Measurements from ENCODE around the gene ISG20L2.

The ISG20L2 gene

GRCh38 chr1:156705918-156706656, 22.5 kb downstream of the ISG20L2 start:
- DNase-seq: peak; percentile 35

DNA sequence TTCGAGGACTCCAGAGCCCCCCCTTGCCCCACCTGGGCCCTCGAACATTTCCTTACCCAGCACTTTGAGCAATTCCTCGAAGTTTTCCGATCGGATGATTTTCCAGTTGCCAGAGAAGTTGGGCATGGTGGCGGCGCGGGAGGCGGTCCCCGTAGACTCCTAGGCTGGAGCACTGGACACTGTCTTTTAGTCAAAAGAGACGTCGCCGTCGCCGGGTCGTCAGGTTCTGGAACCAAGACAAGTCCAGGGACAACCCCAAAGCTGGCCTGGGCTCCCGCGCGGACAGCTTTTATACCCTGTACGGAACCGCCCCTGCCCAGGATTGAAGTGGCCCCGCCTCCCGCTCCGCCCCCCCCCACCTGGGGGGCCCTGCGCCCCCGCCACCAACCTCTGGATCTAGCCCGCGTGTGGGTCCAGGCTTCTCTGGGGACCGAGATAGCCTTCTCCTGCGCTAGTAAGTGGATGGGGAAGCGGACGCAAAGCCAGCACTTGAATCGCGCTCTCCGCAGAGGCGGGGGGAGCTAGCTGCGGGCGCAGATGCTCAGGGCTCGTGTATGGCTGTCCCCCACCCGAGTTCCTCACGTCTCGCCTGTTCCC, 23.1 kb downstream of the ISG20L2 start, which contains the start of gene CRABP2:
Gene CRABP2 (minus strand): TSS at position 263 of the 597 bp plus-strand sequence. CDS start 137 bp downstream, at position 126.
- no peak for DNase-seq

DNA sequence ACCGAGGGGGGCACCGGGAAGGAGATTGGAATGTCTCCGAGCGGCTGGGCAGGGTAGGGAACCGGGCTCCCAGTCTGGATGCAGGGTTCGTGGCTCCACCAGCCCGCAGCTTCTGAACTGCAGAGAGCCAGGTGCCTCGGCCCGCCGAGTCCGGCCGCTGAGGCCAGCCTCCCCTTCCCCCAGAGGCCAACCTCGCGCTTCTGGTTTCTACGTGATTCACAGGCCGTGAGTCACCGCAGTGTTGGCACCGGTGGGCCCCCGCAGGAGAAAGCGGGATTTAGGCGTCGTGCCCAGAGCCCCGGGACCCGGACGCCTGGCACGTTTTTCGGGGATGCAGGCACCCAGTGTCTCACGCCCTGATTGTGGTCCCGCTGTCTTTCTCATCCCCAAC, 23.6 kb downstream of the ISG20L2 start:
- DNase-seq: no peak

DNA sequence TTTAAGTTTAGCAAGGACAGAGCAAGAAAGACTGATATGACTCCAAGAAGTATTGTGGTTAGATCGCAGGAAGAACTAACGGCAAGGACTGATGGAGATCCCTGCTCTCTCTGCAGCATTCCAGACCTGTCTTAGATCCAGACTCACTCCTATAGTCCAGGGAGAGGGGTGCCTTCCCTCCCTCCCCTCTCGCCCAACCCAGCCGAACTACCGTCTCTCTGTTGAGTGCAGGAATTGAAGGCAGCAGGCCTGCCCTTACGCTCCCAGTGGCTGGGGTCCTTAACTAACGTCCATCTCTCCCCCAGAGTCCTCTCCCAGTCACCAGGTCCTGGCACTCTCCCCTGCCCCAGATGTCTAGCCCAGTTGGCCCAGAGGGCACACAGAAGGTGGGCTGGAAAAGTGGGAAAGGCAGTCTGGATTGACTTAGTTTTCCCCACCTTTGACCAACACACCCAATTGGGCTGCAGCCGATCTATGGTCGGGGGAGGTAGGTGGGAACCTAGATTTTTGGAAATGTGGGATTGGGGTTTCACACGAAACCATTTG, 24.3 kb downstream of the ISG20L2 start:
- DNase-seq: no peak

- DNase-seq: no peak
Measured at GRCh38 chr1:156703741-156704140, 24.8 kb downstream of the ISG20L2 start.

DNA sequence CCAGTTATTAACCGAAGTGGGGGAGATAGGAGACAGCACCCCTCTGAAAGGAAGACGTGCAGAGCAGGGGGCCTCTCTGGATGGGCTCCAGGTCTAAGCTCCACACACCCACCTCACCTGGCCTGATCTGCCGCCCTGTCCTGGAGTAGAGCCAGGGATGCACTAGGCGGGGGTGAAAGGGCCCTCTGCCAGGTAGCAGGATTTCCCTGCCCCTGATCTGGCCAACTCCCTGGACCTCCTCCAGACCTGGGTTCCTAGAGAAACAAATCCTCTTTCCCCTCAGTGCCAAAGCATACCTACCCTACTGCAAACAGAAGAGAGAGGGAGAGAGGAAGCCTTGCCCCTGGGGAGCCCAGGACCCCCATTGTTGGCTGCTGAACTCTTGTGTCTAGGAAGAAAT, 25.2 kb downstream of the ISG20L2 start:
- DNase-seq: no peak

- DNase-seq: no peak
Measured at GRCh38 chr1:156700736-156701531, 27.6 kb downstream of the ISG20L2 start.

- DNase-seq: no peak
Measured at GRCh38 chr1:156698995-156699394, 29.6 kb downstream of the ISG20L2 start.

DNA sequence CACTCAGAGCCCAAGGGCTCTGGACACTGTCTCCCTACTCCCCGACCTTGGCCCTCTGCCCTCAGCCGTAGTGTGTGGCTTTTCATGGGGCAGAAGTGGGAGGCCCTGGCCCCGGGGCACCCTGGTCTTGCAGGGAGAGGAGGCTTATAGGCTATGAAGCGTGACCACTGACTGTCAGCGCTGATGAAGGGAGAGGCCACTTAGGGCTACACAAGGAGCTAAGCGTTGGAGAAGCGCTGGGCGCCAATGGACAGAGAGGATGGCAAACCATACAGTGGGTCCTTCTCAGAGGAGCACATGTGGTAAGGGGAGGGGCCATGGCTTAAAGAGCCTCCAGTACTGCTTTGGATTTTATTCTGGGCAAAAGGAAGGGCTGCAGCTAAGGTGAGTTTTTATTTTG, 31.1 kb downstream of the ISG20L2 start:
- no peak for DNase-seq

GRCh38 chr1:156696755-156697154, 31.8 kb downstream of the ISG20L2 start:
- no peak for DNase-seq

DNA sequence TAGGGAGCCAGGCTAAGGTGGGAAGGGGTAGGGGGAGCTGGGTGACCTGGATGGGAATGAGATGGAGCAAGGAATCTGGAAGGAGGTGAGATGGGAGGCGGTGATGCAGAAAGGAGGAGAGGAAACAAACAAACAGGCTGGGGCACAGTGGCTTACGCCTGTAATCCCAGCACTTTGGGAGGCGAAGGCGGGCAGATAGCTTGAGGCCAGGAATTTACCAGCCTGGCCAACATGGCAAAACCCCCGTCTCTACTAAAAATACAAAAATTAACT, 33.9 kb downstream of the ISG20L2 start:
- no peak for DNase-seq

- no peak for DNase-seq
Measured at GRCh38 chr1:156693848-156694689, 34.5 kb downstream of the ISG20L2 start.

GRCh38 chr1:156692925-156693847, 35.4 kb downstream of the ISG20L2 start:
- DNase-seq: peak; percentile 55

GRCh38 chr1:156692441-156692924, 36.1 kb downstream of the ISG20L2 start:
- no peak for DNase-seq

GRCh38 chr1:156691665-156692440, 36.7 kb downstream of the ISG20L2 start:
- no peak for DNase-seq

GRCh38 chr1:156691191-156691590, 37.4 kb downstream of the ISG20L2 start:
- no peak for DNase-seq

GRCh38 chr1:156690675-156691036, 37.9 kb downstream of the ISG20L2 start:
- DNase-seq: no peak

DNA sequence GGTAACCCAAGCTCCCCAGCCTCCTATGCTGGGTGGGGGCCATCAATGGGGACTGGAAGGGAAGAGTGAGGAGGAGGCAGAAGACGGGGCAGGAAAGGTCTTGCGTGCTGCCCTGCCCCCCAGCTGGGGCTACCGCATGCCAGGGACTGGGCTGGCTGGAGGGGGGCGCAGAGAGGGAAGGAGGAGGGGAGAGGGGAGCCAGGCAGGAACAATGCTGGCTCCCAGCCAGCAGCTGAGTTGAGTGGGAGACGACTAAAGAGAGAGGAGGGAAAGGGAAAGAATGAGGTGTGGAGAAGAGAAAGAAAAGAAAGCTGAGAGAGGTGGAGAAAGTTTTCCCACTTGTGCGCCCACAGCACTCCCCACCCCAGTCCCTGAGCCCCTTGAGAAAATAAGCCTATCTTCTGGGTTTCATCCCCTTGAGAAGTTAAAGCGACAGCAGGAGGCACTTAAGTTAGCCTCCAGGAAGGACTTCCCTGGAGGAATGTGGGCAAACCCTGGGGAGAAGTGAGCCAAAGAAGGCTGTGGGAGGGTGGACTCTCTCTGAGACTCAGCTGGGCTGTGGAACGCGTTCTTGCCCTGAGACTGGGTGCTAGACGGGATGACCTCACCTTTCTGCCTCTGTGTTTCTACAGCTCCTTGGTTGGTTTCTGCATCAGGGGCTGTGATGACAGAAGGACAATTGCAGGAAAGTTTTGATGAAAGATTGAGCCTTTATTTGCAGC, 38.5 kb downstream of the ISG20L2 start:
- no peak for DNase-seq

DNA sequence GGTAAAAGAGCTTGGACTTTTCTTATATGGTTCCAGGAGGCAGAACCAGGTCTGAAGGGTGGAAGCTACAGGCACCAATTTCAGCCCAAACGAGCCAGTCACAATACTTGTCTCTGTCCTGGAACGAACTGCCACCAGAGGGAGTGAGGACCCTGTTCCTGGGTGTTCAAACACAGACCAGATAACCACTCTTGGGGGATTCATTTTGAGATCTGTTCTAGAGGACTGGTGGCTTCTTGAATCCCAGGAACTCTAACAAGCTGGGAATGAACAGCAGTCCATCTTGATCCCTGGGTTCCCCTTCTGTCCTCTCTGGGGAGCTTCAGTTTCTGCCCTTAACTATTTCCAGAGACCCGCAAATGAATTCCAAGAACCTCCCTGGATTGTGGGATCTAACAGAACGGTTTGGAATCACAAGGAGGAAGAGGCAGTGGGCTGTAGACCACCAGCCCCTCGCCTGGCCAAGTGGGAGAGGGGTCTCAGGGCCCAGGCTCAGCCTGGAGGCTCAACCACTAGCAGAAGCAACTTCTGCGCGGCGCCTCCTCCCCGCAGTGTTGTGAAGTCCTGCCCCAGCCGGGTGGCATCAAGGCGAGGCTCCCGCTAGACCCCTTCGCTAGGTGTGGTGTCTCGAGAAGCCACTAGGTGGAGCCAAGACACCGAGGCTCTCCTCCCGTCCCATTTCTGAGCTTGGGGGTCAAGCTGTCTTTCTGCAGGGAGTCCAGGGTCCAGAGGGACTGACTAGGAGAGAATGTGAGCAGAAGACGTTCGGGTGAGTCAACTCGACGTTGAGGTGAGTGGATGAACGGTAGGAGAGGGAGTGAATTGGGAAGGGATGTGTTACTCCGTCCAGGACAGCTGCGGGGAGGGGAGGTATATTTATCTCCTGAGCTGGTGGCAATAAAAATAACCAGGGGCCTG, 39.3 kb downstream of the ISG20L2 start:
- peak; percentile 42 for DNase-seq

Data from NCI-H1436 treated with DMSO at 0.1 percent for 48 hours (cell line).